WTC11 (cell line): ENCODE results near the gene EPHA6. TPM values are rescaled to one million over a fixed set of nuclear protein-coding genes. Genes with fewer than 3 reads are reported as not detected.

Source experiments
- ATAC-seq: fragments of 200-7000 bp; cut with Tn5 transposase; 2 replicates; pipeline ENCODE4 v1.10.0; 2021; ENCODE audit warnings: mild to moderate bottlenecking, moderate library complexity
- CTCF ChIA-PET: fragments of 300-600 bp; sonication (Branson Sonifier 250); formaldehyde crosslinking; loops from one replicate; lab custom pipeline; 2021; ENCODE audit warnings: antibody characterized with exemption; lab: Charles Lee
- POLR2A ChIA-PET: fragments of 350-600 bp; sonication (Branson Sonifier 250); formaldehyde crosslinking; loops from one replicate; lab custom pipeline; 2021; ENCODE audit warnings: antibody characterized with exemption; lab: Charles Lee
- DNase-seq: peaks from one replicate; pipeline ENCODE4 v3.0.0; 2021; ENCODE audit warnings: low spot score
- H3K27ac Mint-ChIP-seq: 2 replicates; pipeline ENCODE4 v1.8.0; 2021; ENCODE audit warnings: mixed read lengths
- H3K27me3 Mint-ChIP-seq: 2 replicates; pipeline ENCODE4 v1.8.0; 2021; ENCODE audit warnings: low read depth, mild to moderate bottlenecking, moderate library complexity, mixed read lengths
- H3K36me3 Mint-ChIP-seq: 2 replicates; pipeline ENCODE4 v1.8.0; 2021; ENCODE audit warnings: mixed read lengths
- H3K4me1 Mint-ChIP-seq: 2 replicates; pipeline ENCODE4 v1.8.0; 2022; ENCODE audit warnings: mixed read lengths
- H3K4me3 Mint-ChIP-seq: 2 replicates; pipeline ENCODE4 v1.8.0; 2021; ENCODE audit warnings: mild to moderate bottlenecking, moderate library complexity, mixed read lengths
- H3K9me3 Mint-ChIP-seq: 2 replicates; pipeline ENCODE4 v1.8.0; 2021; ENCODE audit warnings: mixed read lengths
- CREM ChIP-seq: sonication (generic); formaldehyde crosslinking; IDR thresholded peaks from 2 replicates; pipeline ENCODE4 v1.8.1; 2022; ENCODE audit warnings: mild to moderate bottlenecking, missing genetic modification reagents, moderate library complexity
- ELF4 ChIP-seq: sonication (generic); formaldehyde crosslinking; IDR thresholded peaks from 2 replicates; pipeline ENCODE4 v1.8.1; 2022; ENCODE audit warnings: low read depth, mild to moderate bottlenecking, moderate library complexity, missing genetic modification reagents
- EMX1 ChIP-seq: fragments of 250-450 bp; sonication (Bioruptor Pico); IDR thresholded peaks from 2 replicates; pipeline ENCODE4 v1.8.0; 2021; ENCODE audit warnings: mild to moderate bottlenecking
- ERG ChIP-seq: fragments of 250-450 bp; sonication (Bioruptor Pico); IDR thresholded peaks from 2 replicates; pipeline ENCODE4 v1.8.0; 2021; ENCODE audit warnings: mild to moderate bottlenecking
- ETV6 ChIP-seq: sonication (generic); formaldehyde crosslinking; IDR thresholded peaks from 2 replicates; pipeline ENCODE4 v1.8.1; 2022; ENCODE audit warnings: mild to moderate bottlenecking, missing genetic modification reagents
- FOXK1 ChIP-seq: sonication (generic); formaldehyde crosslinking; IDR thresholded peaks from 2 replicates; pipeline ENCODE4 v1.8.0; 2022; ENCODE audit warnings: mild to moderate bottlenecking, moderate library complexity, missing genetic modification reagents
- GRHL2 ChIP-seq: fragments of 250-450 bp; sonication (Bioruptor Pico); IDR thresholded peaks from 2 replicates; pipeline ENCODE4 v1.8.0; 2022; ENCODE audit warnings: mild to moderate bottlenecking, moderate library complexity; ENCODE audit not compliant: insufficient replicate concordance, severe bottlenecking
- KAT7 ChIP-seq: sonication (generic); formaldehyde crosslinking; IDR thresholded peaks from 2 replicates; pipeline ENCODE4 v1.8.1; 2023; ENCODE audit warnings: missing genetic modification reagents, mild to moderate bottlenecking, borderline replicate concordance
- MYBL2 ChIP-seq: sonication (generic); formaldehyde crosslinking; IDR thresholded peaks from 2 replicates; pipeline ENCODE4 v1.8.1; 2023; ENCODE audit warnings: mild to moderate bottlenecking, moderate library complexity, missing genetic modification reagents
- OVOL2 ChIP-seq: fragments of 250-450 bp; sonication (Bioruptor Pico); IDR thresholded peaks from 2 replicates; pipeline ENCODE4 v1.9.0; 2021; ENCODE audit warnings: mild to moderate bottlenecking, borderline replicate concordance
- PRRX2 ChIP-seq: fragments of 250-450 bp; sonication (Bioruptor Pico); IDR thresholded peaks from 2 replicates; pipeline ENCODE4 v1.8.0; 2021; ENCODE audit warnings: mild to moderate bottlenecking
- RORB ChIP-seq: fragments of 250-450 bp; sonication (Bioruptor Pico); IDR thresholded peaks from 2 replicates; pipeline ENCODE4 v1.9.0; 2021; ENCODE audit warnings: mild to moderate bottlenecking
- SMAD3 ChIP-seq: sonication (generic); formaldehyde crosslinking; IDR thresholded peaks from 2 replicates; pipeline ENCODE4 v1.8.0; 2022; ENCODE audit warnings: missing genetic modification reagents, mild to moderate bottlenecking, borderline replicate concordance
- TCF7 ChIP-seq: sonication (generic); formaldehyde crosslinking; IDR thresholded peaks from 2 replicates; pipeline ENCODE4 v1.8.0; 2022; ENCODE audit warnings: mild to moderate bottlenecking, low read depth, missing genetic modification reagents, moderate library complexity
- TP53 ChIP-seq: sonication (generic); formaldehyde crosslinking; IDR thresholded peaks from 2 replicates; pipeline ENCODE4 v1.8.1; 2023; ENCODE audit warnings: mild to moderate bottlenecking, missing genetic modification reagents
- USF2 ChIP-seq: sonication (generic); formaldehyde crosslinking; IDR thresholded peaks from 2 replicates; pipeline ENCODE4 v1.8.1; 2023; ENCODE audit warnings: mild to moderate bottlenecking, missing genetic modification reagents, moderate library complexity
- ZNF232 ChIP-seq: sonication (generic); formaldehyde crosslinking; IDR thresholded peaks from 2 replicates; pipeline ENCODE4 v1.8.0; 2022; ENCODE audit warnings: mild to moderate bottlenecking, missing genetic modification reagents
- ZNF263 ChIP-seq: sonication (generic); formaldehyde crosslinking; IDR thresholded peaks from 2 replicates; pipeline ENCODE4 v1.8.1; 2022; ENCODE audit warnings: low read depth, mild to moderate bottlenecking, moderate library complexity, missing genetic modification reagents
- ZNF396 ChIP-seq: fragments of 250-450 bp; sonication (Bioruptor Pico); IDR thresholded peaks from 2 replicates; pipeline ENCODE4 v1.8.0; 2021; ENCODE audit warnings: mild to moderate bottlenecking, moderate library complexity, borderline replicate concordance
- total RNA-seq: library from RNA; stranded (reverse); gene quantifications from 3 replicates; pipeline ENCODE4 v1.2.3, GENCODE V29; 2021
- TF ChIP-seq, protein P1 (sequence below): sonication (generic); formaldehyde crosslinking; IDR thresholded peaks from 2 replicates; pipeline ENCODE4 v1.8.0; 2022; ENCODE audit warnings: mild to moderate bottlenecking, missing genetic modification reagents
- TF ChIP-seq, protein P2 (sequence below): fragments of 200-600 bp; IDR thresholded peaks from 2 replicates; pipeline ENCODE4 v1.8.0; 2022; ENCODE audit warnings: antibody characterized with exemption
- TF ChIP-seq, protein P3 (sequence below): sonication (generic); formaldehyde crosslinking; IDR thresholded peaks from 2 replicates; pipeline ENCODE4 v1.8.1; 2022; ENCODE audit warnings: mild to moderate bottlenecking, missing genetic modification reagents, moderate library complexity, borderline replicate concordance
- TF ChIP-seq, protein P4 (sequence below): sonication (generic); formaldehyde crosslinking; IDR thresholded peaks from 2 replicates; pipeline ENCODE4 v1.8.0; 2022; ENCODE audit warnings: mild to moderate bottlenecking, missing genetic modification reagents

Gene EPHA6
- total RNA-seq, 1 experiment from 2014 or later, result 2.1 TPM

DNA sequence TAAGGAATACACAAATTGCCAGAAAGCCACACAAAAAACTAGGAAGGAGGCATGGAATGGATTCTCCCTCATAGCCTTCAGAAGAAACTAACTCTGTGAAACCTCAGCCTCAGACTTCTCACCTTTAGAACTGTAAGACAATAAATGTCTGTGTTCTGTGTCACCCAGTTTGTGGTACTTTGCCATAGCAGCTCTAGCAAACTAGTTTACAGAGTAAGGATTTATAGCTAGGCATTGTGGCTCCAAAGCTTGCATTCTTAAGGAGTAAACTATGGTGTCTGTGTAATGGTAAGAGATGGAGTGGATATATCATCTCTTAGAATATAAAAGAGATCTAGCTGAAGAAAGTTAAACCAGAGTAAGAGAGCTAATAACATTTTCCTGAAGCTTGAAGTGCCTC, 18.9 kb downstream of the EPHA6 start:
- no peak for DNase-seq
- H3K27ac Mint-ChIP-seq, result no peak overlapping the region
- H3K27me3 Mint-ChIP-seq, result no peaks in the 10 kb centered on the region
- H3K9me3 Mint-ChIP-seq, result no peaks in the 10 kb centered on the region
- no peak overlapping the region for H3K4me3 Mint-ChIP-seq
- no peak for ATAC-seq
- TF ChIP-seq ZNF263 (CRISPR knock-in tag) (no peak), SMAD3 (CRISPR knock-in tag) (no peak), ELF4 (no peak), TP53 (no peak), KAT7 (CRISPR knock-in tag) (no peak), ETV6 (CRISPR knock-in tag) (no peak), PRRX2 (CRISPR knock-in tag) (no peak), TCF7 (no peak), GRHL2 (CRISPR knock-in tag) (no peak), USF2 (no peak), MYBL2 (no peak), ZNF232 (CRISPR knock-in tag) (no peak), RORB (no peak)
- TF ChIP-seq, protein P1, sequence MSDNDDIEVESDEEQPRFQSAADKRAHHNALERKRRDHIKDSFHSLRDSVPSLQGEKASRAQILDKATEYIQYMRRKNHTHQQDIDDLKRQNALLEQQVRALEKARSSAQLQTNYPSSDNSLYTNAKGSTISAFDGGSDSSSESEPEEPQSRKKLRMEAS (CRISPR knock-in tag), result no peak
- ChIA-PET CTCF (interaction anchor here (1.2 to 1.3 kb wide), 2 partner anchors 886 to 1177 kb away, joined by 3 to 4 read pairs; no protein-coding TSS in a partner anchor), POLR2A (no interaction called here)
- H3K4me1 Mint-ChIP-seq, result no peaks in the 10 kb centered on the region
- H3K36me3 Mint-ChIP-seq, result no peaks in the 10 kb centered on the region

DNA sequence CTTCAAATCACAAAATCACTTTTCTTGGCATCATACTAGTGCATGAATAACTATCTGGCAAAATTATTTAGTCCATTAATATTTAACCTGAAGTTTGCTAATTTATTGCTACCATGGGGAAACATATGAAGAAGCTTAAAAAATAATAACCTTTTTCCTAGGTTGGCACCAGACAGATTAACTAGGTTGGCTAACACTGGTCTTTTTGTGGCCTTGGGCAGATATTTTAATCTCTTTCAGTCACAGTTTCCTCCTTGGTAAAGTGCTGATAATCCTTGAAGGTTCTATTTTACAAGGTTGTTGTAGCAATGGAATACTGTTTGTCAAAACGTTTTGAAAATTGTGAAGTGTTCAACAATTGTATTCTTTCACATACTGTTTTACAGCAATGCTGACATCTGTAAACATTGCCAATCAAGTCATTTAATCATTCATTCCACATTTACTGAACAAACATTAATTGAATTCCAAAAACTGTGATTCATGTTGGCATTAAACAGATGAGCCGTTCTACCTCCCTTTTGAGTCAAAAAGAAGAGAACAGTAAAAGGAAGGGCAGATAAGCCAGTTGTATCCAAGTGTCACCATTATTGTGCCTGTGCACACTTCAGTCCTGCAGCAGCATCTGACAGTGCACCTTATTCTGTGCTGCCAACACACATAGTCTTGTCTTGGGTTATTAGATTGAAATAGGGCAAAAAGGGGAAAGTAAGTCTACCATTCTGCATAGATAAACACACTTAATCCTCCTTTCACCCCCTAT, 21.9 kb downstream of the EPHA6 start:
- no peak for DNase-seq
- CTCF ChIA-PET, result no interaction called here
- H3K36me3 Mint-ChIP-seq, result no peaks in the 10 kb centered on the region
- no peaks in the 10 kb centered on the region for H3K4me1 Mint-ChIP-seq
- TF ChIP-seq, protein P1 (CRISPR knock-in tag), result no peak
- no peak for TF ChIP-seq ELF4
- TF ChIP-seq SMAD3 (CRISPR knock-in tag), result no peak
- no peak for TF ChIP-seq FOXK1 (CRISPR knock-in tag)
- no peak for TF ChIP-seq PRRX2 (CRISPR knock-in tag)
- no peak for TF ChIP-seq OVOL2 (CRISPR knock-in tag)
- TF ChIP-seq ERG, result no peak
- TF ChIP-seq ZNF396 (CRISPR knock-in tag), result no peak
- TF ChIP-seq EMX1, result no peak
- TF ChIP-seq, protein P2, sequence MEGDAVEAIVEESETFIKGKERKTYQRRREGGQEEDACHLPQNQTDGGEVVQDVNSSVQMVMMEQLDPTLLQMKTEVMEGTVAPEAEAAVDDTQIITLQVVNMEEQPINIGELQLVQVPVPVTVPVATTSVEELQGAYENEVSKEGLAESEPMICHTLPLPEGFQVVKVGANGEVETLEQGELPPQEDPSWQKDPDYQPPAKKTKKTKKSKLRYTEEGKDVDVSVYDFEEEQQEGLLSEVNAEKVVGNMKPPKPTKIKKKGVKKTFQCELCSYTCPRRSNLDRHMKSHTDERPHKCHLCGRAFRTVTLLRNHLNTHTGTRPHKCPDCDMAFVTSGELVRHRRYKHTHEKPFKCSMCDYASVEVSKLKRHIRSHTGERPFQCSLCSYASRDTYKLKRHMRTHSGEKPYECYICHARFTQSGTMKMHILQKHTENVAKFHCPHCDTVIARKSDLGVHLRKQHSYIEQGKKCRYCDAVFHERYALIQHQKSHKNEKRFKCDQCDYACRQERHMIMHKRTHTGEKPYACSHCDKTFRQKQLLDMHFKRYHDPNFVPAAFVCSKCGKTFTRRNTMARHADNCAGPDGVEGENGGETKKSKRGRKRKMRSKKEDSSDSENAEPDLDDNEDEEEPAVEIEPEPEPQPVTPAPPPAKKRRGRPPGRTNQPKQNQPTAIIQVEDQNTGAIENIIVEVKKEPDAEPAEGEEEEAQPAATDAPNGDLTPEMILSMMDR, result no peak
- TF ChIP-seq, protein P3, sequence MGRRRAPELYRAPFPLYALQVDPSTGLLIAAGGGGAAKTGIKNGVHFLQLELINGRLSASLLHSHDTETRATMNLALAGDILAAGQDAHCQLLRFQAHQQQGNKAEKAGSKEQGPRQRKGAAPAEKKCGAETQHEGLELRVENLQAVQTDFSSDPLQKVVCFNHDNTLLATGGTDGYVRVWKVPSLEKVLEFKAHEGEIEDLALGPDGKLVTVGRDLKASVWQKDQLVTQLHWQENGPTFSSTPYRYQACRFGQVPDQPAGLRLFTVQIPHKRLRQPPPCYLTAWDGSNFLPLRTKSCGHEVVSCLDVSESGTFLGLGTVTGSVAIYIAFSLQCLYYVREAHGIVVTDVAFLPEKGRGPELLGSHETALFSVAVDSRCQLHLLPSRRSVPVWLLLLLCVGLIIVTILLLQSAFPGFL (CRISPR knock-in tag), result no peak
- TF ChIP-seq CREM (CRISPR knock-in tag), result no peak
- TF ChIP-seq, protein P4, sequence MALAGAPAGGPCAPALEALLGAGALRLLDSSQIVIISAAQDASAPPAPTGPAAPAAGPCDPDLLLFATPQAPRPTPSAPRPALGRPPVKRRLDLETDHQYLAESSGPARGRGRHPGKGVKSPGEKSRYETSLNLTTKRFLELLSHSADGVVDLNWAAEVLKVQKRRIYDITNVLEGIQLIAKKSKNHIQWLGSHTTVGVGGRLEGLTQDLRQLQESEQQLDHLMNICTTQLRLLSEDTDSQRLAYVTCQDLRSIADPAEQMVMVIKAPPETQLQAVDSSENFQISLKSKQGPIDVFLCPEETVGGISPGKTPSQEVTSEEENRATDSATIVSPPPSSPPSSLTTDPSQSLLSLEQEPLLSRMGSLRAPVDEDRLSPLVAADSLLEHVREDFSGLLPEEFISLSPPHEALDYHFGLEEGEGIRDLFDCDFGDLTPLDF (CRISPR knock-in tag), result no peak
- no peak for TF ChIP-seq USF2
- TF ChIP-seq, all 79 proteins: peak for 0
- Mint-ChIP-seq H3K4me3 (no peak overlapping the region), H3K27ac (no peak overlapping the region), H3K27me3 (no peaks in the 10 kb centered on the region), H3K9me3 (no peaks in the 10 kb centered on the region)
- no peak for ATAC-seq
- POLR2A ChIA-PET, result no interaction called here
